GM21360 (cell line): ENCODE results near the gene NUCKS1.

ENCODE experiments used
- ATAC-seq: cut with Tn5 transposase; IDR thresholded peaks from one replicate; pipeline ENCODE4 v1.9.1; 2021; ENCODE audit warnings: mild to moderate bottlenecking, moderate library complexity; ENCODE audit not compliant: unreplicated experiment

The NUCKS1 gene, protein sequence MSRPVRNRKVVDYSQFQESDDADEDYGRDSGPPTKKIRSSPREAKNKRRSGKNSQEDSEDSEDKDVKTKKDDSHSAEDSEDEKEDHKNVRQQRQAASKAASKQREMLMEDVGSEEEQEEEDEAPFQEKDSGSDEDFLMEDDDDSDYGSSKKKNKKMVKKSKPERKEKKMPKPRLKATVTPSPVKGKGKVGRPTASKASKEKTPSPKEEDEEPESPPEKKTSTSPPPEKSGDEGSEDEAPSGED

DNA sequence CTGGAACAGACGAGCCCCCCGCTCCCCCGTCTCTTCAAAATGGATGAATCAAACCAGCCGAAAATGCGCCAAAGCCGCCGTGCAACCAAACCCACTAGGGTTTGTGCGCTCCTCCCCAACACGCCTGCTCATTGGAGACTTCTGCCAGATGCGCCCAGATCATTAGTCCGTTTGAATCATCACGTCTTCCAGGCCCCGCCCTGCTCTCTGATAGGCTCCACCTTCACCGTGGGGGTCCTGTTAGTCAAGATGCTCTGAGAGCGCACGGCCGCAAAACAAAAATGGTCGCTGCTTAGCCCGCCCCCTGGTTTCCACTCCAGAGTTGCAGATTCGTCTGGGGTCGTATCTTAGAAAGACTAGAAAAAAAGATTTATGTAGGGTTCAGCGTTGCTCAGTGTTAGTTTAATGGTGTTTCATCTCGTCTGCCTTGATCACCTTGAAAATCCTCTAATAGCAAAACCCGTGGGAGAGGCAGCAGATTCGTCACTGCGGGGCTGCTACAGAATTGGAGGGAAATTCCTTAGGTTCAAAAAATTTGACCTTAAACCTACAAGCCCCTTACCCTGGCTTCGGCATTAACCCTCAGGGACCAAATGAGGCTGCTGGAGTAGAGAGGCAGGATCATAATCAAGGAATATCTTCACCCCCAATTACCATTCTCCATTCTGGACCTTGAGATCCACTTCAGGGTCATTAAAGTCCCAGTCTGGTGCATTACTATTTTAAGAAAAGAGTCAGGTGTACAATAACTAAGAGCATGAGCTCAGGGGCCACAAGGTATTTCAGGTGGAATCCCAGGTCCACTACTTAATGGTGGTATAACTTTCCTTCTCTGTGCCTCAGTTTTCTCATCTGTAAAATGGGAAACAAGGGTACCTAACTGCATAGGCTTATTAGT, at the start of gene NUCKS1:
Gene NUCKS1 (minus strand): TSS at position 45 of the 898 bp plus-strand sequence. CDS start 209 bp downstream, outside the sequence.
- ATAC-seq, result peak; percentile 76

DNA sequence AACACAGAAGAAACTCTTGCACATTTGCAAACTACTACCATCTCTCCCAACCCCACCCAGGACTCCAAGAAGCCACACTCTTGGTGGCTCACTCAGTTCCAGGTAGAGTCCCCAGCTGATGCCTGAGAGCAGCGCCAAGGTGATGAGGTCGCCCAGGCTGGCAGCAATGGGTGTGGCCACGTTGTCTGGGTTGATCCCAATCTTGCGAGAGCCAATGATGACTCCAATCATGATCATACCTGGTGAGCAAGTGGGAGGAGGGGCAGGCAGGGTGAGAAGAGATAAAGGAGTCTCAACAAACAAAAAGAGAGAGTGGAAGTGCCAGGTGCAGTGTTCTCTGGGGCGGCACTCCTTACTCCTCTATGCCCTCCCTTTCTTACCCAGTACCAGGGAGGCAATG, 48.6 kb upstream of the NUCKS1 start:
- no peak for ATAC-seq

GRCh38 chr1:205797168-205797567, 47.2 kb upstream of the NUCKS1 start:
- no peak for ATAC-seq

GRCh38 chr1:205794011-205794730, 44.2 kb upstream of the NUCKS1 start:
- no peak for ATAC-seq

- ATAC-seq, result no peak
These were observed 43.1 kb upstream of the NUCKS1 start for GRCh38 chr1:205792961-205793673.

GRCh38 chr1:205792481-205792881, 42.5 kb upstream of the NUCKS1 start:
- ATAC-seq, result no peak

- no peak for ATAC-seq
These were observed 41.7 kb upstream of the NUCKS1 start for GRCh38 chr1:205791568-205792180.

GRCh38 chr1:205787287-205787916, 37.4 kb upstream of the NUCKS1 start:
- no peak for ATAC-seq

DNA sequence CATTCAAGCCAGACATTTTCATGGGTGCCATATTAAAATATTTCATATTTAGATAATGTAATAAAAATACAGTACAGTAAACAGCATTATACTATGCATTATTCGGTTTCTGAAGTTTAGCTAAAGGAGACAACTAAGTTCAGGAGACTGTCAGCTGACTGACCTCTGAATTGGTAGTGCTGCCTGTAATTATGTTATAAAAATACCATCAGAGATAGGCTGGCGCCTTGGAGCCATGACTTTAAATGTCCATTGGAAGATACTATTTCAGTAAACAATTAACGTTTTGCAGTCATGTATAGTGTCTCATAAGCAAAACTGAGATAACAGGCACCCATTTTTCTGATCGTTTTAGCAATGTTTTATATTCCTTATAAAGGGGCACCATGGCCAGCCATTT, 36.6 kb upstream of the NUCKS1 start:
- no peak for ATAC-seq

DNA sequence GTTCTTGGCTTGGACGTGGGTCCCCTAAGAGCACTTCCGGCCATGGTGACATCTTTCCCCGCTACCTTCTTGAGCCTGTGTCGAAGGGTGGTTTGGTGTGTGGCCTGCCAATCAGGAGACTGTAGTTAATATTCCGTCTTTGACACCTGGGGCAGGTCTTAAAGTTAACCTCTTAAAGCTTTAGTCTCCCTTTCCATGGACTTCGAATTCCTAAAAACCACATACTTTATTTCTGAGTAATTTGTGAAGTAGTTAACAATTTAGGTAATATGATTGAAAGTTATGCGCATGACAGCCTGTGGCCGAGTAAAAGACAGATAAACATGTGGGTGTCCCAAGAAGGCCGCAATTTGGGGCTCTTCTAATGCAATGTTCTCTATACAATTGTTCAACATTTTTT, 35.5 kb upstream of the NUCKS1 start:
- ATAC-seq, result no peak

- ATAC-seq, result no peak
These were observed 33.9 kb upstream of the NUCKS1 start for GRCh38 chr1:205783904-205784303.

DNA sequence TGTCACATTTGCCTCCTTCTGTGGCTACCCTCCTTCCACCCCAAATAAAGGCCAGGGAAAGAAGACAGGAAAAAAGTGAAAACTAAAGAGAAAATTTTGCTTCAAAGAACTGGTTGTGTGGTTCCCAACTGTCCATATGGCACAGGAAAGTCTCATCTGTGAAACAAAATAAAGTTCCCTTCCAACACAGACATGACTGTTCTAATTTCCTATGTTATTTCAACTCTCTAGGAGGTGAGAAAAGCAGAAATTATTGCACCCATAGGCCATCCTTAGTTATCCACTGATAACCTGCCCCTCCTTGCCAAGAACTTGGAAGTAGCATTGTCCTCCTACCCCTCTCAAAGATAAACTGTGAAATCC, 33.4 kb upstream of the NUCKS1 start:
- no peak for ATAC-seq

GRCh38 chr1:205782627-205783432, 32.8 kb upstream of the NUCKS1 start:
- ATAC-seq, result no peak

DNA sequence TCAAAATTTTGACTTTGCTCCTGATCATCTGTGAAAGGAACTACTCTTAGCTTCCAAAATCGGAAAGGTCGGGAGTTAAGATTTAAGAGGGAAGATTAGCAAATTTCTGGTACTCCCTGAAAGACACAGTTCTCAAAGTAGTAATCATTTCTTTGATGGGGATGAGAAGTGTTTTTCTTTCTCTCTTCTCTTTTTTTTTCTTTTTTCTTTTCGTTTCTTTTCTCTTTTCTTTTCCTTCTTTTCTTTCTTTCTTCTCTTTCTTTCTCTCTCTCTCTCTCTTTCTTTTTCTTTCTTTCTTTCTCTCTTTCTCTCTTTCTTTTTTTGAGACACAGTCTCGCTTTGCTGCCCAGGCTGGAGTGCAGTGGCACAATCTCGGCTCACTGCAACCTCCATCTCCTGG, 30.4 kb upstream of the NUCKS1 start:
- ATAC-seq, result no peak

DNA sequence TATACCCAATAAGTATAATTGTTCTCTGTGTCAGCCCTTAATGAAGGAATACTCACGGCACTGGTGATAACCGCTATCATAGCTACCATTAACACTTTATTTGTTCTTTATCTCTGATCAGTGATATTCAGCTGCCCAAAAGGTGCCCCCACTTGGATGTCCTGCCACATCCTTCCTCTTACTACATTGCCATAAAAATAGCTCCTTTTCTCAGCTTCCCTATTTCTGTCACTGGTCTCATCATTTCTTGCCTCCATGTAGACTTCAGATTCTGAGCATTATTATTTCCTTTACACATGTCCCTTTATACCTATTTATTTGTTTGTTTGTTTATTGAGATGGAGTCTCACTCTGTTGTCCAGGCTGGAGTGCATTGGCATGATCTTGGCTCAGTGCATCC, 28.0 kb upstream of the NUCKS1 start:
- no peak for ATAC-seq

DNA sequence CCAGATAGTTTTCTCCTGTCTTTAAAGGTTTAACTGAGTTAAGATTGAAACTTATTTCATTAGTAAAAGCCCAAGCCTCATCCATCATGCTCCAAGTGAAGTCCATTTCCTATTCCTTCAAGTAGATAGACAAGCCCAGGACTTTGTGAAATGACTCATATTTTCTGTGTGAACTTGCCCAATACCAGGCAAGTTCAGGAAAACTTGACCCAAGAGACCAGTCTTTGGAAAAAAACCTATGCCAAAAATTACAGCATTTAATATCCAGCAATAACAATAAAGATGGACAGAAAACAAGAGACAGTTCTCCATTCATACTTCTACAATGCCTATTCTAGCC, 25.7 kb upstream of the NUCKS1 start:
- no peak for ATAC-seq

- no peak for ATAC-seq
These were observed 25.2 kb upstream of the NUCKS1 start, which contains the start of gene RAB29 for GRCh38 chr1:205775015-205775716. TSS of gene RAB29 (minus strand) at chr1:205775482. CDS start at chr1:205774956, 526 bp downstream.

DNA sequence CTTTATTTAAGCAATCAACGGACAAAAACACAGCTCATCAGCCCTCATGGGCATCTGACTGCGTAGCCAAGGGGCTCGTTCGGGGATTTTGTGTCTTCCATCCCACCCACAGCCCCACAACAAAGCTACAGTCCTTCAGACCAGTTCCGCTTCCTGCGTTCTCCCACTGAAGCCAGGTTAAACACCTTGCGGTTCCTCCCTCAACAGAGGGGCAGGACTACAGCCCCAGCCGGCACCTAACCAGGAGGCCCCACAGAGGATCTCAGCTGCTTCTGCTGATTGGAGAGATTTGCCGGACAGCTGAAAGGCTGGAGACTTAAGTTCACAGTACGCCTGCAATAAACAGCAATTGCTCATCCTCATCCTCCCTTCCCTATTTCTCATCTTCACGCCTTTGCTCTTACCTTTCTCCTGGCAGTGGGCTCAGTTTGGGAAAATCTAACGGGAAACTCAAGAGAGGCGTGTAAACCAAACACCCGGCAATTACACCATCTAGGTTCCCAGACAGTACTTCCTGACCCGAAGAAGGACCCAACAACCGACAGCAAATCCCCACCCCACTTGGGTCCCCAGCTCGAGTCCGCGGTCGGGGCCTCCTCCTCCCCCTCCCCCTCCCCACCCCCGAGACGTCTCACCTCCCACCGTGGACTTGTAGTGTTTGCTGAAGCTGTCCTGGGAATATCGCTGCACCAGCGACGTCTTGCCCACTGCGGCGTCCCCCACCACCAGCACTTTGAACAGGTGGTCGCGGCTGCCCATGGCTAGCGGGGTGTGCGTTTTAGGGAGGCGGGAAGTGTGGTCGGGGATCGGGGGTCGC, 24.4 kb upstream of the NUCKS1 start:
- peak; percentile 40 for ATAC-seq
